SK-N-SH treated with all-trans-retinoic acid at 6 μM for 48 hours (cell line): ENCODE results near the gene SOX8.

Experiments
- ATAC-seq: fragments of 200-7000 bp; cut with Tn5 transposase; 3 replicates; pipeline ENCODE4 v1.9.1; 2020; ENCODE audit warnings: mild to moderate bottlenecking, moderate library complexity
- ARNTL ChIP-seq: fragments of 450-650 bp; formaldehyde crosslinking; IDR thresholded peaks from 2 replicates; pipeline ENCODE4 v1.5.0; 2020; ENCODE audit warnings: low read depth, mild to moderate bottlenecking, moderate library complexity, borderline replicate concordance
- CSDC2 ChIP-seq: fragments of 250-450 bp; sonication (Bioruptor Pico); IDR thresholded peaks from 2 replicates; pipeline ENCODE4 v1.5.0; 2020; ENCODE audit warnings: mild to moderate bottlenecking, moderate library complexity
- CSRNP3 ChIP-seq: fragments of 250-450 bp; sonication (Bioruptor Pico); IDR thresholded peaks from 2 replicates; pipeline ENCODE4 v1.5.1; 2021; ENCODE audit warnings: mild to moderate bottlenecking, moderate library complexity
- ESRRG ChIP-seq: fragments of 250-450 bp; sonication (Bioruptor Pico); IDR thresholded peaks from 2 replicates; pipeline ENCODE4 v1.6.1; 2021; ENCODE audit warnings: mild to moderate bottlenecking
- GLIS3 ChIP-seq: fragments of 250-450 bp; sonication (Bioruptor Pico); IDR thresholded peaks from 2 replicates; pipeline ENCODE4 v1.5.0; 2020; ENCODE audit warnings: mild to moderate bottlenecking, moderate library complexity
- ISL1 ChIP-seq: fragments of 250-450 bp; sonication (Bioruptor Pico); IDR thresholded peaks from 2 replicates; pipeline ENCODE4 v2.1.2; 2022; ENCODE audit warnings: mild to moderate bottlenecking, moderate library complexity
- POU6F1 ChIP-seq: fragments of 250-450 bp; sonication (Bioruptor Pico); IDR thresholded peaks from 2 replicates; pipeline ENCODE4 v1.8.0; 2021; ENCODE audit warnings: low read depth, mild to moderate bottlenecking, moderate library complexity, borderline replicate concordance
- PPARA ChIP-seq: fragments of 250-450 bp; sonication (Bioruptor Pico); IDR thresholded peaks from 2 replicates; pipeline ENCODE4 v1.5.0; 2020; ENCODE audit warnings: mild to moderate bottlenecking, borderline replicate concordance
- RARB ChIP-seq: fragments of 250-450 bp; sonication (Bioruptor Pico); IDR thresholded peaks from 2 replicates; pipeline ENCODE4 v1.8.0; 2021; ENCODE audit warnings: mild to moderate bottlenecking, moderate library complexity
- SNAI2 ChIP-seq: fragments of 250-450 bp; sonication (Bioruptor Pico); IDR thresholded peaks from 2 replicates; pipeline ENCODE4 v1.5.0; 2020; ENCODE audit warnings: mild to moderate bottlenecking, moderate library complexity
- TCF4 ChIP-seq: fragments of 250-450 bp; sonication (Bioruptor Pico); IDR thresholded peaks from 2 replicates; pipeline ENCODE4 v1.8.0; 2021; ENCODE audit warnings: mild to moderate bottlenecking, moderate library complexity, borderline replicate concordance
- TOX ChIP-seq: fragments of 250-450 bp; sonication (Bioruptor Pico); IDR thresholded peaks from 2 replicates; pipeline ENCODE4 v1.8.0; 2021; ENCODE audit warnings: mild to moderate bottlenecking, moderate library complexity, borderline replicate concordance
- TSHZ2 ChIP-seq: fragments of 250-450 bp; sonication (Bioruptor Pico); IDR thresholded peaks from 2 replicates; pipeline ENCODE4 v1.5.0; 2020; ENCODE audit warnings: mild to moderate bottlenecking, moderate library complexity
- ZC3H10 ChIP-seq: fragments of 250-450 bp; sonication (Bioruptor Pico); IDR thresholded peaks from 2 replicates; pipeline ENCODE4 v1.5.1; 2021; ENCODE audit warnings: mild to moderate bottlenecking, moderate library complexity
- ZFP3 ChIP-seq: fragments of 250-450 bp; sonication (Bioruptor Pico); IDR thresholded peaks from 2 replicates; pipeline ENCODE4 v1.5.0; 2020; ENCODE audit warnings: mild to moderate bottlenecking, moderate library complexity
- ZFP30 ChIP-seq: fragments of 450-650 bp; formaldehyde crosslinking; IDR thresholded peaks from 2 replicates; pipeline ENCODE4 v1.5.0; 2022; ENCODE audit warnings: mild to moderate bottlenecking, moderate library complexity
- ZNF565 ChIP-seq: fragments of 450-650 bp; formaldehyde crosslinking; conservative IDR thresholded peaks from 2 replicates; pipeline ENCODE4 v1.5.0; 2020; ENCODE audit warnings: low read depth, mild to moderate bottlenecking, moderate library complexity
- ZNF70 ChIP-seq: fragments of 450-650 bp; formaldehyde crosslinking; IDR thresholded peaks from 2 replicates; pipeline ENCODE4 v1.5.0; 2020; ENCODE audit warnings: mild to moderate bottlenecking, moderate library complexity

Gene SOX8

GRCh38 chr16:985646-986400 lies 4.3 kb downstream of the SOX8 start:
- ATAC-seq, result no peak
- TF ChIP-seq ZC3H10 (CRISPR knock-in tag), result no peak
- TF ChIP-seq RARB (CRISPR knock-in tag), result no peak
- TF ChIP-seq PPARA (CRISPR knock-in tag), result no peak
- no peak for TF ChIP-seq CSRNP3 (CRISPR knock-in tag)
- no peak for TF ChIP-seq ISL1 (CRISPR knock-in tag)
- no peak for TF ChIP-seq SNAI2 (CRISPR knock-in tag)
- TF ChIP-seq GLIS3 (CRISPR knock-in tag), result no peak
- TF ChIP-seq TSHZ2, result no peak
- TF ChIP-seq ESRRG (CRISPR knock-in tag), result no peak
- TF ChIP-seq, all 23 proteins: peak for 0

GRCh38 chr16:986411-986810 lies 4.8 kb downstream of the SOX8 start:
- ATAC-seq, result no peak
- TF ChIP-seq POU6F1 (CRISPR knock-in tag) (no peak), TCF4 (CRISPR knock-in tag) (no peak), ARNTL (CRISPR knock-in tag) (no peak), ZFP30 (CRISPR knock-in tag) (no peak), CSRNP3 (CRISPR knock-in tag) (no peak), ZC3H10 (CRISPR knock-in tag) (no peak), ZFP3 (CRISPR knock-in tag) (no peak), TOX (CRISPR knock-in tag) (no peak)

- TF ChIP-seq ZFP3 (CRISPR knock-in tag), result no peak
- no peak for TF ChIP-seq POU6F1 (CRISPR knock-in tag)
- TF ChIP-seq GLIS3 (CRISPR knock-in tag), result no peak
- no peak for TF ChIP-seq ARNTL (CRISPR knock-in tag)
- no peak for TF ChIP-seq ZNF565 (CRISPR knock-in tag)
- TF ChIP-seq ZC3H10 (CRISPR knock-in tag), result no peak
- TF ChIP-seq CSRNP3 (CRISPR knock-in tag), result no peak
- no peak for TF ChIP-seq TSHZ2
- TF ChIP-seq CSDC2 (CRISPR knock-in tag), result no peak
- TF ChIP-seq ESRRG (CRISPR knock-in tag), result no peak
- TF ChIP-seq RARB (CRISPR knock-in tag), result no peak
- no peak for TF ChIP-seq TOX (CRISPR knock-in tag)
- TF ChIP-seq ZNF70 (CRISPR knock-in tag), result no peak
- TF ChIP-seq, all 23 proteins: peak for 0
- peak; percentile 10; the same call in 2 of the 3 replicates for ATAC-seq
Observed at GRCh38 chr16:986925-987582, 5.5 kb downstream of the SOX8 start.
